SKM-1 treated with dmso at 0.1 percent for 144 hours (cell line): ENCODE data around the gene SIRPG.
"Not testable (repeated sequence)": the region's sequence is repeated elsewhere in the genome, so short reads cannot be mapped to it uniquely, and the experiment has no call there.

Experiments used
- DNase-seq: peaks from one replicate; lab custom pipeline; 2025; ENCODE audit not compliant: unreplicated experiment; lab: John Stamatoyannopoulos, UW

SIRPG gene

DNA sequence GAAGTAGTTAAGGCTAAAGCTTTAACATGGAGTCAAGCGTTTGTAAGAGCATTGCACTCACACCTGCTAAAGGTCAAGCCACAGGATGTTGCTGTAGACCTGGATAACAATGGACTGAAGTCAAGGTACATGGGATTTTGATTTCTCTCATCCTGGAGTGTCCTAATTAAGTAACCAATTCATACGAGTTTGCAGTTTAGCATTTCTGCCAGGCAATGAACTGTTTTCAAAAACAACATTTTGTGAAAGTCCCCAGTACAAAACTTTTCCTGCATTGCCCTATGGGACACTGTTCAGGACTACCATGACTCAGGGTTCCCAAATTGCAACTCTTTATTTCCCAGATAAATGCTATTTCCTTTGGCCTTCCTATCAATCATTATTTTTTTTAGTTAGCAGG, 20.4 kb downstream of the SIRPG start:
- DNase-seq: no peak

DNA sequence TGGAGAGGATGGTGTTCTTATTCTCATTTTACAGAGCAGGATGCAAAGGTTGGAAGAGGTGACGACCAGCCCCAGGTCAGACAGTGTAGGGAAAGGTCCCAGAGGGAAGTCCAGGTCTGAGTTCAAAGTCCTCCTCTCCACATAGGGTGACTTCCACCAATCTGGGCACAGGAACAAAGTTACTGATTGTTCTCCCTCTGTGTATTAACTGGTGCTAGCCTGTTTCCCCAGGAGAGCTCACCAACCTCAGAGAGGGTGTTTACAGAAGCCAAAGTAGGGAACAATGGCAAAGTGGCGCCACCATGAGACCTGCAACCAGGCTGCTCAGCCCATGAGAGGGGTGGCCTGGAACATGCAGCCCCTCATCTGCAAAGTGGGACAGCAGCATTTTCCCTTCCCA, 21.0 kb downstream of the SIRPG start:
- no peak for DNase-seq

DNA sequence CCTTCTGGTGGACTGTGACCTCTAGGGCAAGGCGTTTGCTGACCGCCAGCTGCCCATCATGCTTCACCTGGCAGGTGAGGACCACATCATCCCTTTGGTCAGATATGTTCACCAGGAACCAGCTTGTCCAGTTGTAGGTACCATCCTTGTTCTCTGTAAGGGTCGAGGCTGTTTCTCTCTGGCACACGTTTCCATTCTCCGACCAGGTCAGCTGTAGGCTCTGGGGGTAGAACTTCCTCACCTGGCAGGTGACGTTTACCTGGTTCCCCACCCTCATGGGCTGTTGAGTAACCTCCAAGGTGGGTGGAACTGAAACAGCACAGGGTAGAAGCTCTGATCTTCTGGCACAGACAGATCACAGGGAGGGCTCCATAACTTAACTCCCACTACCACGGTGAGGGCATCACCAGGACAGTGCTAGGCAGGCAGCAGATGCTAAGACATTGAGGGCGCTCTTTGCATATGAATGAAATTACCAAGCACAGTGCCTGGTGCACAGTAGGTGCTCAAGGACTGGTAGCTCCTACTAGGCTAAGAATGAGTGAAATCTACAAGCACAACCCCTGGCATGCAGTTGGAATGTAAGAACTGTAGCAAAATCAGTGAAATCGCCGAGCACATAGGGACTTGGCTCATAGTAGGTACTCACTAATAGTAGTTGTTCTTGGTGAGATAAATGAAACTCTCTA, 22.1 kb downstream of the SIRPG start:
- DNase-seq: no peak

DNA sequence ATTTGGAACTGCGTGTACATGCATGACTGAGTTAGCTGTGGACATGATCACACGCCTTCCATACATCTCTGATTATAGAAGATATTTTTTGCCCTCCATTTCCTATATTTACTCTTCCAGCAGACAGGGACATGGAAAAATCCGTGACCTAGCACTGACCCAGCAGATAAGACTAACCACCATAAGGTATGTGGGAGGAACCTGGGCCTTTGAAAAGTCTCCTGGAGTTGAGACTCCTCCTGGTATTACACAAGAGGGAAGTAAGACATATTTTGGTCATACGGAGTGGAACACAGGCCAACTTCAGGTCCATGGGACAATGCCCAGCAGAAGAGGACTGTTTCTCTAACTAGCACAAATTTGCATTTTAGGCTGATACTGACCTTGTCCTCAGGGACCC, 24.0 kb downstream of the SIRPG start:
- no peak for DNase-seq

DNA sequence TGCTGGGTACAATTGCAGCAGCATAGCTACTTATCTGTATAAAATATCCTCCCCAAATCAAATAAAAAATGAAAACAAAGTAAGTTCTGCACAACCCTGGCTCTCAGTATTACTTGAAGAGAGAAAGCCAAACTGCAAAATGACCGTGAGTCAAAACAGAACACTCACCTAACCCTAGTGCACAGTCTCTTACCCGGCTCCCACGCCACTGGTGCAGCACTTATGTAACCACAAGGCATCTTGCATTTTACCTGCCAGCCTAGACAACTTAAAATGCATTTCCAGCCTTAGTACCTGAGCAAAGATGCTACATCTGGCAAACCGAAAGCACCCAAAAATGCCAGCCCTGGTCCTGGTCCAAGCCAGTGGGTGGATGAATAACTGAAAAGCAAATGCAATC, 25.4 kb downstream of the SIRPG start:
- DNase-seq: no peak

DNA sequence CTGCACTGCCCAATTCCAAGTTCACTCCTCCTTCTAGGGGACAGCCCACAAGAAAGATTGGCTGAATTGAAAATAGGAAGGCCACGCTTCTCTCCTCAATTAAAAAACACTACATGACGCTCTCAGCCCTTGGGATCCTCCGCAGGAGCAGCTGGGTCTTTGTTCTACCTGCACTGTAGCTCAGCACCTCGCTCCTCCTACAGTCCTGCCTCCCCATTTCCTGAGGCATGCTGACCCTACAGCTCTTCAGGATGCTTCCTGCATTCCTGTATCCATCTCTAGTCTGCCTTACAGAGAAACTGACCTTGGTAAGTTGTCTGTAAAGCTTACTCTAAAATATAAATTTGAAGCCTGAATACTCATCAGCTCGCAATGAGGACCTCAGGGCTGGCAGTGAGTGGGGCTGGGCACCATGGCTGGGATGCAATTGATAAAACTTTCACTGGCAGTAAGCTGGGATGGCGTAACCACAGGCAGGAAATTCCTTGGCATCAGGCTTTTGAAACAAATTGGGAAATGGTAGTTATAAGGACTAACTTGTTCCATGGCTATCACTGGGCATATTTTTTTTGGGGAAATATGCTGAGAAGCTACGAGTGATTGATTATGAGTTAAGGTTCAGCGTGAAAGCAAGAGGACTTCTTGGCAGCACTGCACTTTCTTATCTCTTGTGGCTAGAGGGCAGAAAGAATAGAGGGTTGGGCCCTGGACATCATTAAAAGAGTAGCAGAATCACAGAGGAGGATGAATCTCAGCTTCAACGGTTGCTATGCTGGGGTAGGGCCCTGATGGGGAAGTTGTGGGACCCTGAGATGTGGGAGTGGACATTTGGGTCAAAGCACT, 26.0 kb downstream of the SIRPG start:
- DNase-seq: no peak

DNA sequence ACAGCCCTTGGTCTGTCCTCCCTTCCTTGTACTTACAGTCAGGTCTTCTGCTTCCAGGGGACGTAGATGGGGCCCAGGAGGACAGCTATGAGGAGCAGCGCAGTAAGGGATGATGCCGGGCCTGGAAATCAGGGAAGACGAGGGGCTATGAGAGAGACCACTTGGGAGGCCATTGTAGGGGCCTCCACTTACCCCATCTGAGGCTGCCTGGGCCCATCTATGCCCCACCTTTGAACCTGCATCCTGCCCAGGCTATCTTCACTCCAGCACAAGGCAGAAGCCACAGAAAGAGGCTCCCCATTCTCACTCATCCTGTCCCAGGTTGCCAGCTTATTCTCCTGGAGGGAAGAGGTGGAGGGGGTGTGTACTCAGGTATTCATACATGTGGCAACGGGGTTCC, 27.4 kb downstream of the SIRPG start:
- no peak for DNase-seq

DNA sequence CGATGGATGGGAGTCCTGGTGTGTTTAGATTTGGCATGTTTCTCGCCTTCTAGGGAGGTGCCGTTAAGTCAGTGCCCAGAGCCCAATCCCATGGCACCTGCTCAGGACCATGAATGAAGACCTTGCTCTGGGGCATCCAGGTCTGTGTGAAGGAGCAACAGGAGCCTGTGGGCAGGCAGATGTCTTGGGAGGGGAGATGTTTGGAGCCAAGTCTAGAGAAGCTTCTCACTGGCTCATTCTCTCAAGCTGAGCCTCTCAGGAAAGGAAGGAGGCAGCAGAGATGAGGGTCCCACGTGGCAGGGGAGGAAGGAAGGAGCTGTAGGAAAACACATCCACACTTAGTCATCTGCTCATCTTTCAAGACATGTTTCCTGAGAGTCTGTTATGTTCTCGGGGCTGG, 28.3 kb downstream of the SIRPG start:
- no peak for DNase-seq

DNA sequence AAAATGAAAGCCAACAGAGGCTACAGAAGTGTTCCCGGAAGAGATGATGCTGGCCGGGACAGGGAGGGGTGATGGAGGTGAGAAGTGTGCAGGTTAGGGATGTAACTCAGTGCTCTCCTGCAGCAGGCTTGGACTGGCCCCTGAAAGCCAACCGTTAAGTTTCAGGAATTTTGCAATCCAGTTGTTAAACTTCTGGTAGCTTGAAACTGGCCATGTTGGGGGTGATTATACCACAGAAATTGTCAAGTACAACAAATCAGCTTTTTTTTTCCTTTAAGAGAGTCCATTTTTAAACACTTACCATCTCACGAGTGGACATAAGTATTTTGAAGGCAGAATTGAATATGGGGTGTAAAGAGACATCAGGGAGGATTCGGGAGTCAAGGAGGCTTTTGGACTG, 29.0 kb downstream of the SIRPG start:
- DNase-seq: no peak

DNA sequence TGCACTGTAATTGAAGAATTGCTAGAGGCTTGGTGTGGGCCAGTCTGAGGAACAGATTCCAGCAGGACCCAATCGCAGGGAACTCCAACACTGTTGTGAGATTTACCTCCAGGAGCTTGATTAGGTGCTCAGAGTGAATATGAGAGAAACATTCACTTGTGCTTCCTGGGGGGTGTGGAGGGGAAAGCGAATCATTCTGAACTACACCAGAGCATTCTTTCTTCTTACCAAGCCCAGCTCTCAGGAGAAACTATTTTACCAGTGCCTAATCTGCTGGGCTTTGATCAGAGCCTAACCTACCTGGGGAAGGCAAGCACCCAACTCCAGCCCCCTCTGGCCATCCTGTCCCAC, 30.4 kb downstream of the SIRPG start:
- DNase-seq: no peak

DNA sequence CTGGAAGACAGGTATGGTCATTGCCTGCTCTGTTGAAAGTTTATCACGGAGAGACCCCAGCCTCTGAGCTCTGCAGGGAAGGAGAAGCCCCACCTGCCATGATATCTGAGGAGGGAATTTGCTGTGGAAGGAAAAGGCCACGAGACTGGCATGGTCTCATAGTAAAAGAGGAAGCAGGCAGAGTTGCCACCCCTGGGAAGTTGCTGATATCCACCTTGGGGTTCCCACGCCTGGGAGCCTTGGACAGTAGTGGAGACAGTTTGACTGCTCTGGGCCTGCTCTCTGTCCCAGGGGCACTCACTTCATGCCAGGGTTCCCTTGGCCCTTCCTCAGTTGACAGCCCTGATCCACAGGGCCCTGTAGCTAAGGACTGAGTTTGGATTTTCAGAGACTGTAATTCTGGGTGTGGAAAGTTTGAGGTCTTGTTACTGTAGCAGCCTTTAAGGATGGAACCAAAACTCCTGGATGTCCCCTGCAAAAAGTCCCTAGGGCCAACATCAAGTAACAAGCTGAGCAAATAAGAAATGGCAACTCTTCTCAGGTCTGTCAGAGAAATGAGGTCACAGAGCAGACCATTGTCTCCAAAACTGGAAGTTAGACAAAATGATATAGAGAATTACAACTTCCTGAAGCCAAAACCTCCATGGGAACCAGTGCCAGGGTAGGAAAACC, 30.9 kb downstream of the SIRPG start:
- no peak for DNase-seq

DNA sequence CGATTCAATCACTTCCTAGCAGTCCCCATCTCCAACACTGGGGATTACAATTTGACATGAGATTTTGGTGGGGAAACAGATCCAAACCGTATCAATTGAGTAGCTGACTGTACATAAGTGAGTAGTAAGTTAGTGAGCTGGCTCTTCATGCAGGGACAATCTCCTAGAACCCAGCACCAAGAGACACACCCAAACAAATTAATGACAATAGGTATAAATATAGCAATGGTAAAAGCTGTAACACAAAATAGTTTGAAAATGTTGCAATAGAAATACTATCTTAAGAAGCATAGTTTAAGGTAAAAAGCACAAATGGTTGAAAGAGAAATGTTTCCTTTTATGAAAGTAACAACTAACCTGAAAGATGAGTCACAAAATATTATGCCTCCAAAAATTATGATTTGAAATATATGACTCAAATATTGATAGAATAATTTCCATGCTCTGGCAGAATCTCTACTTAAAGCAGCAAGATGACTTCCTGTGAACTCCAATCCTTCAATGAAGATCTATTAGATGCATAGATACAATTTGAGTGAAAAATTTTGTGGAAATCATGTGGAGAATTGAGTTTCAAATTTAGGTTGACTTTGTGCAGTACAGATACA, 32.4 kb downstream of the SIRPG start:
- DNase-seq: no peak

DNA sequence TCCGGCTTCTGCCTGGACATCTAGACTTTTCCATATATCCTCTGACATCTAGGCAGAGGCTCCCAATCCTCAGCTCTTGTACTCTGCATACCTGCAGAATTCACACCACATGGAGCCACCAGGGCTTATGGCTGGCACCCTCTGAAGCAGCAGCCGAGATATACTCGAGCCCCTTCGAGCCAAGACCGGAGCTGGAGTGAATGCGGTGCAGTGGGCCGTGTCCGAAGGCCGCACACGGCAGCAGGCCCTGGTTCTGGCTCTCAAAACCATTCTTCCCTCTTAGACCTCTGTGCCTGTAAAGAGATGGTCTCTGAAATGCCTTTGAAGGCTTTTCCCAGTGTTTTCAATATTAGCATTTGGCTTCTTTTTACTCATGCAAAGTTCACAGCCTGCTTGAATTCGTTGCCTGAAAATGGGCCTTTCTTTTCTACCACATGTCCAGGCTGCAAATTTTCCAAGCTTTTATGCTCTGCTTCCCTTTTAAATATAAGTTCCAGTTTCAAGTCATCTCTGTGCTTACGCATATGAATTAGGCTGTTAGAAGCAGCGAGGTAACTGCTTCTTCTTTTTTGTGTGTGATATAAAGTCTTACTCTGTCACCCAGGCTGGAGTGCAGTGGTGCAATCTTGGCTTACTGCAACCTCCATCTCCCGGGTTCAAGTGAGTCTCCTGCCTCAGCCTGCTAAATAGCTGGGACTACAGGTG, 33.9 kb downstream of the SIRPG start:
- DNase-seq: peak; percentile 52

DNA sequence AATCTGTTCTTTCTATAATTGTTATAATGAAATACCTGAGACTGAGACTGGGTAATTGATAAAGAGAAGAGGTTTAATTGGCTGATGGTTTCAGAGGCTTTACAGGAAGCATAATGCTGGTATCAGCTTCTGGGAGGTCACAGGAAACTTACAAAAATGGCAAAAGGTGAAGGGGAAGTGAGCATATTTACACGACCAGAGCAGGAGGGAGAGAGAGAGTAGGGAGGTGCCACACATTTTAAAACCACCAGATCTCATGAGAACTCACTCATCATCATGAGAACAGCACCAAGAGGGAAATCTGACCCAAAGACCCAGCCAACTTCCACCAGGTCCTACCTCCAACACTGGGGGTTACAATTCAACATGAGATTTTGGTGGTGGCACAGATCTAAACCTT, 35.1 kb downstream of the SIRPG start:
- DNase-seq: peak; percentile 28

DNA sequence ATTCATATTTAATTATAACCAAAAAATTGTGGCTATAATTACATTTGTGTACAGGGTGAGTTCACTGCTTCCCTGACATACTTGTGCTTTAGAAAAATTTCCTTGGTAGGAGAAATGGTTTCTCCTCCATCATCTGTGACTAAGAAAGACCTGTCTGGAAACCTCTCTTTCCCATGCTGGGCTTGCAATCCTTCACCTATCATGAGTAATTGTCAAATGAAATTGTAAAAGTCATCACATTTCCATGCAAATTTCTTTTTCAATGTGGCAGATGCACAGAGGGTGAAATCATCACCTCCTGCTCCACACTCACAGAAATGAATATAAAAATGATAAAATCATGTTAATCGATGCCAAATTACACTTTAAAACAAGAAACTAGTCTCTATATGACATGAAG, 36.3 kb downstream of the SIRPG start:
- no peak for DNase-seq

DNA sequence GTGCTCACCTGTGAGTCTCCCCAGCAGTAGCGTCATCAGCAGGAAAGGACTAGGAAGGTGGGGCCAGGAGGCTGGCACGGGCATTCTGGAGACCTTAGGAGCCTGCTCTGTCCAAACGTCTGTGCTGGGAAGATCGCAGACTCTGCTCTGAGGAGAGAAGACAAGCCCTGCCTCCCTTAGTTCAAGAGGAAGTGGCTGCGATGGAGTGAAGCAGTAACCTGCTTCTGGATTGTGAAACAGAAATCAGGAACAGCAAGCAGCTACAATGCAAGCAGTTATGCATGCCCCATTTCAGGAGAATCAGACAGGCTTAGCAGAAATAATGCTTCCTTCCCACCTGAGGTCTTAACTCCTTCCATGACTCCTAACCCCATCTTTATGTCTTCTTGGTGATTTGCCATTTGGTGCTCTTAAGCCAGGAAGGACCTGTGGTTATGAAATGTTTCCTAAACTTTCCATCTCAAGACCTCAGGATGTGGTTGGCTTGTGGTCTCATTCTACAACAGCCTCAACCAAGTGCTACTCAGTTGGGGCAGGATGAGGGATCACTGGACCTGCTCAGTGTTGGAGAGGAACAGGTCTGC, 37.6 kb downstream of the SIRPG start, which contains the start of gene SIRPB1:
TSS of gene SIRPB1 (minus strand) at position 149 of the 584 bp plus-strand sequence. CDS start at position 84, 65 bp downstream.
- peak; percentile 73 for DNase-seq

DNA sequence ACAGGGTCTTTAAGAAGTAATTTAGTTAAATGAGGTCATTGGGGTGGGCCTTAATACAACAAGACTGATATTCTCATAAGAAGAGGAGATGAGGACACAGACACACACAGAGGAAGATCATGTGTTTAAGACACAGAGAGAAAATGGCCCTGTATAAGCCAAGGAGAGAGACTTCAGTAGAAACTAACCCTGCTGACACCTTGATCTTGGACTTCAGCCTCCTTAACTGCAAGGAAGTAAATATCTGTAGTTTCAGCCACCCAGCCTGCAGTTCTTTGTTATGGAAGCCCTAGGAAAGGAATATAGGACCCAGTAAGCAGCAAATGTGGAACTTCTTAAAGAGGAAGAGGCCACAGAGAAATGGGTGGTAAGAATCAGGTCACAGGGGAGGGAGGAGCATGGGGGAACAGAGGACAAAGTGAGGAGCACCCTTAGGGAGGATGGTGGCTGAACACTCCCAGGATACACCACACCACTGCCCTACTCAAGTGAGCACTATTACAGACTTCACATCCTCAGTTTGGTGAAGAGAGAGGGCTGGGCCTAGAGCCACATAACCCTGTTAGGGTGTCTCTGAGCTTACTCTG, 38.5 kb downstream of the SIRPG start:
- peak; percentile 31 for DNase-seq

DNA sequence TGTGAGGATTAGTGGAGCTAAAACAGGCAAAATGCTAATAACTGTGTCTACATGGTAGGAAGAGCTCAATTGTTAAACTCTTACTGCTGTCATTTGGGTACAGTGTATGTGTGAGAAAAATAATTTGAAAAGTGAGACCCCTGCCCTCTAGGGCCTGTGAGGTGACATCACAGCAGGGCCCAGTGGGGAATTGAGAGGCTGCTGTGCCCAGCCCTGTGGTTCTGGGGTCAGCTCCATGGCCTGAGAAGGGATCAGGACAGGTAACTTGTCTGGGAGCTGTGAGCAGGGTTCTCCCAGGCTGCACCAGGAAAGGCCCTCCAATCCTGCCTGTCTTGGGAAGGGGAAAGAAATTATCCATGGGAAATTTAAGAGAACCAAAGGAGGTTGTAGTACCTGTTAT, 39.1 kb downstream of the SIRPG start:
- DNase-seq: no peak

DNA sequence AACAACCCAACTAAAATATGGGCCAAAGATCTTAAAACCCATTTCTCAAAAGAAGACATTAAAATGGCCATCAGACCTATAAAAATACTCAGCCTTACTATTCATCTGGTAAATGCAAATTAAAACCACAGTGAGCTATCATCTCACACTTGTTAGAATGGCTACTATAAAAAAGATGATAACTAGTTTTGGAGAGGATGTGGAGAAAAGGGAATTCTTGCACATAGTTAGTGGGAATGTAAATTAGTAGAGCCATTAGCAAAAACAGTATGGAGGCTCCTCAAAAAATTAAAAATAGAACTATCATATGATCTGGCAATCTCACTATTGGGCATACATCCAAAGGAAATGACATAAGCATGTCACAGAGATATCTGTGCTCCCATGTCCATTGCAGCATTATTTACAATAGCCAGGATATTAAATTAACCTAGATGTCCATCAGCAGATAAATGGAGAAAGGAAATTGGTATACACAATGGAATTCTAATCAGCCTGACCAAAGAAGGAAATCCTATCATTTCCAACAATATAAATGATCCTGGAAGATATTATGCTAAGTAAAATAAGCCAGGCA, 40.6 kb downstream of the SIRPG start:
- no peak for DNase-seq

DNA sequence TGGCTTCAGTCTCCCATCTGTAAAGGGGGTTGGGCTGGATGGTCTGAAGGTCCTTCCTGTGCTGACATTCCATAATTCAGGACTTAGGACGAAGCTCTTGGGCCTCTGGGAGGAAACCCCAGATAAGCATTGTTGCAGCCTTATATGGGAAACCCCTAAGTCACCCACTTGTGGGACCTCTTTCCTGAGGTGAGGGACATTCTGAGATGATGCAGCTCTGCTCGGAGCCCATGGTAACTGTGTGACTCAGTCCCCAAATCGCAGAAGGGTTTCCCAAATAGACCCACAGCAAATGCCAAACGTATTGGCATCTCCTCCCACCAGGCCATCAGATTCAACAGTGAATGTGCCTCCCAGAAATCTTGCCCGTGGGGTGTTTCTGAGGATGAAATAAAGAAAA, 47.2 kb downstream of the SIRPG start:
- DNase-seq: not testable (repeated sequence)
